Measurements from ENCODE around the gene OAF. TPM values are rescaled to one million over a fixed set of nuclear protein-coding genes. Genes with fewer than 3 reads are reported as not detected.

Gene OAF
- total RNA-seq, 1 donor: 58.6 TPM

DNA sequence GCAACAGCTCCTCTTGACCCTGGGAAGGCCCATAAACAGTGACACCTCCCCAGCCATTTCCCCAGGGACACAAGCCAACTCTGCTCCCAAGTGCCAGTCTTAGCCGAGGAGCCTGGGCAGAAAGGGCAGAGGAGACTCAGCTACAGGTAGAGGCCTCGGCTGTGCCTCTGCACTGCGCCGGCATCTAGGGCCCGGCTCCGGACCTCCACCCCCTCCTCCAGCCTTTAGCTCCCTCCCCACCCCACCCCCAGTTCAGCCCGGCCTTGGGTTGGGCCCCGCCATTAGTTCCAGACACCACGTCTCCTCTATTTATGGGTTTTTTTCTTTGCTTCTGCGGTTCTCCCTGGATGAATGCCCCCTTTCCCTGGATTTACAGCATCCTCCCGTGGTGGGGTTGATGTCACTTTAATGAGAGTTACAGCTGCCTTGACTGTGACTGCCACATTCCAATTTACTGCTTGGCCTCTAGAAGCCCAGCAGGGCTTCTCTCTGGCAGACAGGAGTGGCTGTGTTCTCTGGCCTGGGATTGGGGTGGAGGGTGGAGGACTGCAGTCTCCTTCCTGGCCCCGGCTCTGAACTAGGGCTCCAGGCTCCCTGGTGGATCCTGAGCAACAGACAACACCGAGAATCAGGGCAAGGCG is 13.5 kb upstream of the OAF start:
- no peak overlapping the region for H3K4me3 ChIP-seq (ENCODE audit: low read depth, low read length)
- no peak for DNase-seq (ENCODE audit: low read depth)
- no peak for TF ChIP-seq CTCF (IDR thresholded peaks at IDR 0.05; ENCODE audit: insufficient read depth, low read length)

GRCh38 chr11:120197977-120198376 is 12.9 kb upstream of the OAF start:
- no peak for TF ChIP-seq CTCF (IDR thresholded peaks at IDR 0.05; ENCODE audit: insufficient read depth, low read length)
- DNase-seq (ENCODE audit: low read depth): no peak
- H3K4me3 ChIP-seq (ENCODE audit: low read depth, low read length): no peak overlapping the region

DNA sequence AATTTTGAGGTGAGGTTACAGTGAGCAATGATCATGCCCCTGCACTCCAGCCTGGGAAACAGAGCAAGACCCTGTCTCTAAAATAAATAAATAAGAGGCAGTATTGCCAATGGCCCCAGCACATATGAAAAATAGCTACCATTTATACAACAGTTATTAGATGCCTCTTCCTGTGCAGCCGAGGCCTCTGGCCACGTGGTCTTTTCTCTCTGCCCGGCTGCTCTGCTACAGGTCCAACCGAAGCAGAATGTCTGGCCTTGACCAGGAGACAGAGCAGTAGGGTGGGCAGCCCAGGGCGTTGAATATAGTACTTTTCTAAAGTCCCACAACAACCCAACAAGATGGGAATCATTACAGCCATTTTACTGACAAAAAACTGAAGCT is 12.4 kb upstream of the OAF start:
- H3K4me3 ChIP-seq (ENCODE audit: low read depth, low read length): no peak overlapping the region
- no peak for TF ChIP-seq CTCF (IDR thresholded peaks at IDR 0.05; ENCODE audit: insufficient read depth, low read length)
- DNase-seq (ENCODE audit: low read depth): no peak

- no peak for DNase-seq (ENCODE audit: low read depth)
- no peak overlapping the region for H3K4me3 ChIP-seq (ENCODE audit: low read depth, low read length)
- TF ChIP-seq CTCF (IDR thresholded peaks at IDR 0.05; ENCODE audit: insufficient read depth, low read length): no peak
These were observed 11.9 kb upstream of the OAF start for GRCh38 chr11:120198787-120199469.

DNA sequence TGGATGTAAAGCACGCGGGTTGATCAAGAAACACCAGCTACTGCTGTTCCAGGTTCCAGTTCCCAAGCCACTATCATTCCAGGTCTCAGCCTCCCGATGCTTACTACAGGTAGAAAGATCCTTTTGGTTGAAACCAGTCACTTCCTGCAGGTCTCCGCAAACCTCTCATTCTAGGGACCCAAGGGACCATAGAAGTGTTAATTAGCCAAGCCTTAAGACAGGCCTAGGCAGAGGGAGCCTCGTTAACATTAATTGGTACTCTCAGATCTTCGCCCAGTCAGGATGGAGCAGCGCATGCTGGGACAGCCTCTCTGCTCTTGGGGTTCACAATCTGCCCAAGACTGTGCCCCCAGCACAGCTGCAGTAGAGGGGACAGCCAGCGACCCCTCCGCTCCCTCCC is 11.2 kb upstream of the OAF start:
- TF ChIP-seq CTCF (IDR thresholded peaks at IDR 0.05; ENCODE audit: insufficient read depth, low read length): no peak
- no peak overlapping the region for H3K4me3 ChIP-seq (ENCODE audit: low read depth, low read length)
- no peak for DNase-seq (ENCODE audit: low read depth)

DNA sequence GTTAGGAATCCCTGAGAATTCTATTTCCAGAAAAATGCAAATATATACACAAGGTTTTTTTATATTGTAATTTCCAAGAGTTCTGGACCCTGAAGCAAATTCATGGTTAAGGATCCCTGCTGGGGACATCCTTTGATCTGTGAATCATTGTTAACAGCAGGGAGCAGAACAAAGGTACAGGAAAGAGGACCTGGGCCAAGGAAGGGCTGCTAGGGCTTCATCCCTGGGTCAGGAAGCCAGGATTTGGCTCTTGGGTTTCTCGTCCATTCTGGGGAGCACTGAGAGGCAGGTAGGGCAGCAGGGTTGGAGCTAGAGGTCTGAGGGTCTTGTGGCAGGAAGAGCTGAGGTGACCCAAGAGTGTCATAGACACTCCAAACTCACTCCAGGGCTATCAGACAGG is 10.2 kb upstream of the OAF start:
- no peak for DNase-seq (ENCODE audit: low read depth)
- no peak for TF ChIP-seq CTCF (IDR thresholded peaks at IDR 0.05; ENCODE audit: insufficient read depth, low read length)

More for the DNA sequence above, 10.2 kb upstream of the OAF start:
- H3K4me3 ChIP-seq (ENCODE audit: low read depth, low read length): no peak overlapping the region

Data from fibroblast of the aortic adventitia (primary cell).